Endothelial cell of umbilical vein (primary cell): ENCODE results near the gene MAN2B2.

Experiments
- CTCF ChIP-seq, 2 donors: IDR thresholded peaks; 1 replicate in 1 of 2; 2 replicates in 1 of 2; pipeline ENCODE4 v1.5.1; 2011; ENCODE audit warnings: low read length in 2 of 2, mild to moderate bottlenecking in 2 of 2, moderate library complexity in 2 of 2, control low read depth in 1 of 2, inconsistent platforms in 1 of 2, low read depth in 1 of 2; ENCODE audit not compliant: insufficient read depth in 1 of 2; ENCODE audit errors: extremely low read depth in 1 of 2
- EZH2 ChIP-seq: IDR thresholded peaks from 2 replicates; pipeline ENCODE4 v1.6.1; 2012; ENCODE audit warnings: borderline replicate concordance, low read depth, mild to moderate bottlenecking, moderate library complexity, low read length, inconsistent platforms; ENCODE audit not compliant: severe bottlenecking
- FOS ChIP-seq: IDR thresholded peaks from 2 replicates; pipeline ENCODE4 v1.6.1; 2011; ENCODE audit warnings: mild to moderate bottlenecking, low read length, moderate library complexity, borderline replicate concordance; ENCODE audit not compliant: insufficient read depth
- GATA2 ChIP-seq: IDR thresholded peaks from 2 replicates; pipeline ENCODE4 v1.7.0; 2011; ENCODE audit warnings: low read depth, mild to moderate bottlenecking, moderate library complexity, mixed read lengths, low read length; ENCODE audit not compliant: insufficient read length, insufficient read depth
- JUN ChIP-seq: IDR thresholded peaks from 2 replicates; pipeline ENCODE4 v1.6.1; 2011; ENCODE audit warnings: borderline replicate concordance, low read depth; ENCODE audit not compliant: insufficient read length, insufficient read depth
- MYC ChIP-seq: IDR thresholded peaks from one replicate; pipeline ENCODE4 v1.6.1; 2011; ENCODE audit warnings: mild to moderate bottlenecking, low read depth, low read length
- POLR2A ChIP-seq: IDR thresholded peaks from 2 replicates; pipeline ENCODE4 v1.6.1; 2012; ENCODE audit warnings: low read depth, mild to moderate bottlenecking, control low read depth, low read length
- POLR2AphosphoS5 ChIP-seq: IDR thresholded peaks from 2 replicates; pipeline ENCODE4 v1.6.1; 2012; ENCODE audit warnings: low read depth, mild to moderate bottlenecking, control low read depth, low read length, moderate library complexity; ENCODE audit not compliant: insufficient read depth

- TF ChIP-seq CTCF (IDR thresholded peaks at IDR 0.05; ENCODE audit: extremely low read depth in 1 of 2, insufficient read depth in 1 of 2, low read depth in 1 of 2, low read length in 2 of 2) (no peak), GATA2 (no peak), POLR2A (no peak), FOS (no peak), EZH2 (no peak), MYC (no peak), POLR2AphosphoS5 (no peak), JUN (no peak)
Measured at GRCh38 chr4:6665320-6665654, 90.3 kb downstream of the MAN2B2 start.
